ENCODE results near the gene ARHGAP26. TPM values are rescaled to one million over a fixed set of nuclear protein-coding genes. Genes with fewer than 3 reads are reported as not detected.
"Not testable (repeated sequence)": the region's sequence is repeated elsewhere in the genome, so short reads cannot be mapped to it uniquely, and the experiment has no call there.

ARHGAP26 gene
- total RNA-seq, 4 donors from 2014 or later = 11.1 to 36.1 (median 21.8) TPM

DNA sequence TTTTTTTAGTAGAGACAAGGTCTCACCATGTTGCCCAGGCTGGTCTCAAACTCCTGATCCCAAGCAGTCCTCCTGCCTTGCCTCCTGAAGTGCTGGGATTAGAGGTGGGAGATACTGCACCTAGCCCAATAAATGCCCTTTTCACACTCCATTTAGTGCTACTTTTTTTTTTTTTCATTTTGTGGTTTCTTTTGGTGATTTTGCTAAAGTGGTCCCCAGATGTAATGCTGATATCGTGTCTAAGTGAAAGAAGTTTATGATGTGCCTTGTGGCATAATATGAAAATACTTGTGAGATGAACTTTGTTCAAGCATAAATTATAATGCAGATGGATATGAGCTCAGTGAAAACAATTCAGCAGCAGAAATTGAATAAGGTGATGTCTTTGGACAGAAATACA is 227.4 kb downstream of the ARHGAP26 start:
- 90% methylated on average over 1 of the region's 1 CpG for WGBS
- no peak for DNase-seq (ENCODE audit: low spot score in 2 of 2)
- H3K27me3 ChIP-seq = no peaks in the 10 kb centered on the region
- H3K4me3 ChIP-seq = no peak overlapping the region
- no peak for TF ChIP-seq POLR2AphosphoS5 (IDR thresholded peaks at IDR 0.05)
- no peak for TF ChIP-seq POLR2A (IDR thresholded peaks at IDR 0.05)
- TF ChIP-seq, protein P1, sequence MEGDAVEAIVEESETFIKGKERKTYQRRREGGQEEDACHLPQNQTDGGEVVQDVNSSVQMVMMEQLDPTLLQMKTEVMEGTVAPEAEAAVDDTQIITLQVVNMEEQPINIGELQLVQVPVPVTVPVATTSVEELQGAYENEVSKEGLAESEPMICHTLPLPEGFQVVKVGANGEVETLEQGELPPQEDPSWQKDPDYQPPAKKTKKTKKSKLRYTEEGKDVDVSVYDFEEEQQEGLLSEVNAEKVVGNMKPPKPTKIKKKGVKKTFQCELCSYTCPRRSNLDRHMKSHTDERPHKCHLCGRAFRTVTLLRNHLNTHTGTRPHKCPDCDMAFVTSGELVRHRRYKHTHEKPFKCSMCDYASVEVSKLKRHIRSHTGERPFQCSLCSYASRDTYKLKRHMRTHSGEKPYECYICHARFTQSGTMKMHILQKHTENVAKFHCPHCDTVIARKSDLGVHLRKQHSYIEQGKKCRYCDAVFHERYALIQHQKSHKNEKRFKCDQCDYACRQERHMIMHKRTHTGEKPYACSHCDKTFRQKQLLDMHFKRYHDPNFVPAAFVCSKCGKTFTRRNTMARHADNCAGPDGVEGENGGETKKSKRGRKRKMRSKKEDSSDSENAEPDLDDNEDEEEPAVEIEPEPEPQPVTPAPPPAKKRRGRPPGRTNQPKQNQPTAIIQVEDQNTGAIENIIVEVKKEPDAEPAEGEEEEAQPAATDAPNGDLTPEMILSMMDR (IDR thresholded peaks at IDR 0.05) = no peak
- no peak for TF ChIP-seq EP300 (IDR thresholded peaks at IDR 0.05)
- peaks cover 13% of the 10 kb centered on the region for H3K4me1 ChIP-seq
- H3K36me3 ChIP-seq = no peaks in the 10 kb centered on the region
- no peaks in the 10 kb centered on the region for H3K9me3 ChIP-seq
- no peak overlapping the region for H3K27ac ChIP-seq

GRCh38 chr5:142998316-142999020 is 228.3 kb downstream of the ARHGAP26 start:
- Histone ChIP-seq H3K36me3 (no peaks in the 10 kb centered on the region), H3K4me3 (no peak overlapping the region), H3K27me3 (no peaks in the 10 kb centered on the region), H3K27ac (no peak overlapping the region), H3K4me1 (peaks cover 21% of the 10 kb centered on the region), H3K9me3 (no peaks in the 10 kb centered on the region)
- DNase-seq (ENCODE audit: low spot score in 2 of 2) = no peak
- TF ChIP-seq POLR2AphosphoS5 (IDR thresholded peaks at IDR 0.05) (no peak), POLR2A (IDR thresholded peaks at IDR 0.05) (no peak), EP300 (IDR thresholded peaks at IDR 0.05) (no peak)
- TF ChIP-seq, protein P1 (IDR thresholded peaks at IDR 0.05) = no peak
- 90% methylated on average over 6 of the region's 6 CpGs for WGBS

- not testable (repeated sequence) for DNase-seq (ENCODE audit: low spot score in 2 of 2); H3K4me3 ChIP-seq; H3K27ac ChIP-seq; H3K36me3 ChIP-seq; H3K9me3 ChIP-seq; H3K27me3 ChIP-seq
- peaks cover 23% of the 10 kb centered on the region for H3K4me1 ChIP-seq
- WGBS = 93% methylated on average over 1 of the region's 1 CpG
Observed at GRCh38 chr5:143000551-143000950, 230.4 kb downstream of the ARHGAP26 start.

- DNase-seq (ENCODE audit: low spot score in 2 of 2) = no peak
- TF ChIP-seq, protein P1 (IDR thresholded peaks at IDR 0.05) = no peak
- TF ChIP-seq EP300 (IDR thresholded peaks at IDR 0.05) (no peak), POLR2AphosphoS5 (IDR thresholded peaks at IDR 0.05) (no peak), POLR2A (IDR thresholded peaks at IDR 0.05) (no peak)
- Histone ChIP-seq H3K27ac (peak overlapping the region; percentile 32), H3K27me3 (no peaks in the 10 kb centered on the region), H3K9me3 (no peaks in the 10 kb centered on the region), H3K4me1 (peaks cover 27% of the 10 kb centered on the region), H3K36me3 (no peaks in the 10 kb centered on the region), H3K4me3 (no peak overlapping the region)
- WGBS = 56% methylated on average over 8 of the region's 8 CpGs
Observed at GRCh38 chr5:143001764-143002351, 231.7 kb downstream of the ARHGAP26 start.

DNA sequence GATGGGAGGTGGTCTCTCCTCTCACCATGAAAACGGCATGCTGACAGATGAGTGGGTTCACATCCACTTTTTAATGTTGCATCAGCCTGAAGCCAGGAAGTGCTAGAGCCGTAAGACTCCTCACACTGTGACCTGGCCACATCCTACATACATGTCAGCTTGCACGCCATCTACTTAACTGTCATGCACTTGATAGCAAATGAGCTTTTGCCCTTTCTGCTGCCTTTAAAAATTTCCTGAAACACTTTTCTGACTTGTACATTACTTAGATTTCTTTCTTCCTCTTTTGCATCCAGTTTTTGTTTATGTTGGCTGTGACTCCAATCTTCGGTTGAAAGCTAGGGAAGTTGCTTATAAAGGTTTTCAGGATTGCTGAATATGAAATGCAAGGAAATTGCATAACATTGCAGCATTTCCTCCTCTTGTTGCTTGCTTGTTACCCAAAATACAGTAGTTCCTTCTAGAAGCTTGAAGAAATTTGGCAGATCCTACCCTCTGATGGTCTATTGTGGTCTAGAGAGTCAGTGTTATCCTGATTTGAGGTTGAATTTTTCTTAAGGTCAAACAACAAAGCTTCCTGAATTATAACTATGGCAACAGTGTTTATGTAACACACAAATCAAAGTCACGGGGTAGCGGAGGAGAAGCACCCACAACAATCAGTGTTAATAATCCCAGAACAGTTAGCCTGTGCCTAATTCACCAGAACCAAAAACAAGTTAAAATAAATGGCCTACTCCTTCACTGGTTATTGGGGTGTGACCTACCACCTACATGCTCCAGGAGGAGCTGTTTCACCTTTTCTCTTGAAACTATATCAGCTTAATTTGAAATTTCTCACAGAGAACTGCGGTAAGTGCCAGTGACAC is 232.5 kb downstream of the ARHGAP26 start:
- H3K9me3 ChIP-seq = no peaks in the 10 kb centered on the region
- no peaks in the 10 kb centered on the region for H3K36me3 ChIP-seq
- TF ChIP-seq POLR2AphosphoS5 (IDR thresholded peaks at IDR 0.05) (peak in 2 of 3 donors; percentile 7 to 65), POLR2A (IDR thresholded peaks at IDR 0.05) (no peak), EP300 (IDR thresholded peaks at IDR 0.05) (no peak)
- TF ChIP-seq, protein P1 (IDR thresholded peaks at IDR 0.05) = peak; percentile 45 to 47
- 36% methylated on average over 7 of the region's 7 CpGs for WGBS
- H3K4me3 ChIP-seq = no peak overlapping the region
- H3K27ac ChIP-seq = peak overlapping the region; percentile 69
- no peaks in the 10 kb centered on the region for H3K27me3 ChIP-seq
- peaks cover 35% of the 10 kb centered on the region for H3K4me1 ChIP-seq
- DNase-seq (ENCODE audit: low spot score in 2 of 2) = no peak
